HL-60 (cell line): ENCODE measurements around the gene LDB2.

Source experiments
- DNase-seq, 2 experiments: peaks; one replicate each; pipeline ENCODE4 v3.0.0-alpha.2; 2010 to 2020; ENCODE audit warnings: low read depth in 1 of 2, low spot score in 1 of 2
- H3K27ac ChIP-seq: fragments of 250-450 bp; sonication (Bioruptor Pico); replicated peaks from 2 replicates; pipeline ENCODE4 v1.5.1; 2020; ENCODE audit warnings: mild to moderate bottlenecking, moderate library complexity
- H3K27me3 ChIP-seq: fragments of 250-450 bp; sonication (Bioruptor Pico); 2 replicates; pipeline ENCODE4 v1.5.1; 2021; ENCODE audit warnings: mild to moderate bottlenecking, moderate library complexity; ENCODE audit not compliant: insufficient read depth, poor library complexity, severe bottlenecking
- H3K4me3 ChIP-seq: replicated peaks from 2 replicates; pipeline ENCODE4 v1.5.1; 2011; ENCODE audit warnings: mild to moderate bottlenecking, control low read depth, low read length; ENCODE audit not compliant: insufficient read depth
- GABPA ChIP-seq: IDR thresholded peaks from 2 replicates; pipeline ENCODE4 v1.6.1; 2012; ENCODE audit warnings: low read depth
- POLR2AphosphoS5 ChIP-seq: IDR thresholded peaks from 2 replicates; pipeline ENCODE4 v1.6.1; 2012; ENCODE audit warnings: low read depth
- SPI1 ChIP-seq: IDR thresholded peaks from 2 replicates; pipeline ENCODE4 v1.6.1; 2012; ENCODE audit warnings: low read depth, mild to moderate bottlenecking, borderline replicate concordance
- TF ChIP-seq, protein P1 (sequence below): IDR thresholded peaks from 2 replicates; pipeline ENCODE4 v1.6.1; 2012; ENCODE audit warnings: low read depth; ENCODE audit not compliant: insufficient replicate concordance
- TF ChIP-seq, protein P2 (sequence below): IDR thresholded peaks from one replicate; pipeline ENCODE4 v1.5.1; 2011; ENCODE audit warnings: low read length, control low read depth, inconsistent platforms; ENCODE audit not compliant: insufficient read depth

The LDB2 gene

GRCh38 chr4:16676230-16676770 lies 222.1 kb downstream of the LDB2 start:
- TF ChIP-seq POLR2AphosphoS5 (no peak), SPI1 (no peak), GABPA (no peak)
- TF ChIP-seq, protein P1, sequence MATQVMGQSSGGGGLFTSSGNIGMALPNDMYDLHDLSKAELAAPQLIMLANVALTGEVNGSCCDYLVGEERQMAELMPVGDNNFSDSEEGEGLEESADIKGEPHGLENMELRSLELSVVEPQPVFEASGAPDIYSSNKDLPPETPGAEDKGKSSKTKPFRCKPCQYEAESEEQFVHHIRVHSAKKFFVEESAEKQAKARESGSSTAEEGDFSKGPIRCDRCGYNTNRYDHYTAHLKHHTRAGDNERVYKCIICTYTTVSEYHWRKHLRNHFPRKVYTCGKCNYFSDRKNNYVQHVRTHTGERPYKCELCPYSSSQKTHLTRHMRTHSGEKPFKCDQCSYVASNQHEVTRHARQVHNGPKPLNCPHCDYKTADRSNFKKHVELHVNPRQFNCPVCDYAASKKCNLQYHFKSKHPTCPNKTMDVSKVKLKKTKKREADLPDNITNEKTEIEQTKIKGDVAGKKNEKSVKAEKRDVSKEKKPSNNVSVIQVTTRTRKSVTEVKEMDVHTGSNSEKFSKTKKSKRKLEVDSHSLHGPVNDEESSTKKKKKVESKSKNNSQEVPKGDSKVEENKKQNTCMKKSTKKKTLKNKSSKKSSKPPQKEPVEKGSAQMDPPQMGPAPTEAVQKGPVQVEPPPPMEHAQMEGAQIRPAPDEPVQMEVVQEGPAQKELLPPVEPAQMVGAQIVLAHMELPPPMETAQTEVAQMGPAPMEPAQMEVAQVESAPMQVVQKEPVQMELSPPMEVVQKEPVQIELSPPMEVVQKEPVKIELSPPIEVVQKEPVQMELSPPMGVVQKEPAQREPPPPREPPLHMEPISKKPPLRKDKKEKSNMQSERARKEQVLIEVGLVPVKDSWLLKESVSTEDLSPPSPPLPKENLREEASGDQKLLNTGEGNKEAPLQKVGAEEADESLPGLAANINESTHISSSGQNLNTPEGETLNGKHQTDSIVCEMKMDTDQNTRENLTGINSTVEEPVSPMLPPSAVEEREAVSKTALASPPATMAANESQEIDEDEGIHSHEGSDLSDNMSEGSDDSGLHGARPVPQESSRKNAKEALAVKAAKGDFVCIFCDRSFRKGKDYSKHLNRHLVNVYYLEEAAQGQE, result no peak
- TF ChIP-seq, protein P2, sequence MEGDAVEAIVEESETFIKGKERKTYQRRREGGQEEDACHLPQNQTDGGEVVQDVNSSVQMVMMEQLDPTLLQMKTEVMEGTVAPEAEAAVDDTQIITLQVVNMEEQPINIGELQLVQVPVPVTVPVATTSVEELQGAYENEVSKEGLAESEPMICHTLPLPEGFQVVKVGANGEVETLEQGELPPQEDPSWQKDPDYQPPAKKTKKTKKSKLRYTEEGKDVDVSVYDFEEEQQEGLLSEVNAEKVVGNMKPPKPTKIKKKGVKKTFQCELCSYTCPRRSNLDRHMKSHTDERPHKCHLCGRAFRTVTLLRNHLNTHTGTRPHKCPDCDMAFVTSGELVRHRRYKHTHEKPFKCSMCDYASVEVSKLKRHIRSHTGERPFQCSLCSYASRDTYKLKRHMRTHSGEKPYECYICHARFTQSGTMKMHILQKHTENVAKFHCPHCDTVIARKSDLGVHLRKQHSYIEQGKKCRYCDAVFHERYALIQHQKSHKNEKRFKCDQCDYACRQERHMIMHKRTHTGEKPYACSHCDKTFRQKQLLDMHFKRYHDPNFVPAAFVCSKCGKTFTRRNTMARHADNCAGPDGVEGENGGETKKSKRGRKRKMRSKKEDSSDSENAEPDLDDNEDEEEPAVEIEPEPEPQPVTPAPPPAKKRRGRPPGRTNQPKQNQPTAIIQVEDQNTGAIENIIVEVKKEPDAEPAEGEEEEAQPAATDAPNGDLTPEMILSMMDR, result no peak
- Histone ChIP-seq H3K4me3 (no peak overlapping the region), H3K27ac (no peak overlapping the region), H3K27me3 (no peaks in the 10 kb centered on the region)
- no peak for DNase-seq

GRCh38 chr4:16674082-16674481 lies 224.4 kb downstream of the LDB2 start:
- TF ChIP-seq POLR2AphosphoS5 (no peak), GABPA (no peak), SPI1 (no peak)
- TF ChIP-seq, protein P2, result no peak
- TF ChIP-seq, protein P1, result no peak
- no peaks in the 10 kb centered on the region for H3K27me3 ChIP-seq
- no peak for DNase-seq
- H3K27ac ChIP-seq, result no peak overlapping the region
- no peak overlapping the region for H3K4me3 ChIP-seq

DNA sequence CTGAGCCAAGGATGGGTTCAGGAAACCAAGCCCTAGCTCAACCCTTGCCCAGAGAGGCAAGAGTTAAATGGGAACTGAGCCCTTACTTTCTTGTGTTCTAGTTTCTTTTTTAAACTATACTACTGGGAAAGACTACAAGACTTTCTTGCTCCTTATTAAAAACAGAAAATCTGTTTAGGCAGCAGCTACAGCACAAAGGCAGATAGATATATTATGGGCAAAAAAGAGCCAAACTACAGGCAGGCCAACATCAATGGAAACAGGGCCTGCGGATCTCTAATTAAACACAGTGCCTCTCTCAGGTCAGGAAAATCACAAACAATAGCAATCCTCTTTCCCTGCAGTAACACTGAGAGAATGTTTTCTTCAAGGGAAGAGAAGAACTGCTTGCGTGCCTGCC lies 226.0 kb downstream of the LDB2 start:
- H3K4me3 ChIP-seq, result no peak overlapping the region
- no peak for DNase-seq
- H3K27me3 ChIP-seq, result no peaks in the 10 kb centered on the region
- H3K27ac ChIP-seq, result no peak overlapping the region
- no peak for TF ChIP-seq SPI1
- no peak for TF ChIP-seq POLR2AphosphoS5
- TF ChIP-seq, protein P1, result no peak
- no peak for TF ChIP-seq GABPA
- TF ChIP-seq, protein P2, result no peak
